ENCODE measurements around the gene NCAN. TPM values are rescaled to one million over a fixed set of nuclear protein-coding genes. Genes with fewer than 3 reads are reported as not detected.

Gene NCAN
- polyA plus RNA-seq, 1 donor (not counting 4 experiments of a cell fraction or from before 2014, with no cell fraction given) = not detected

DNA sequence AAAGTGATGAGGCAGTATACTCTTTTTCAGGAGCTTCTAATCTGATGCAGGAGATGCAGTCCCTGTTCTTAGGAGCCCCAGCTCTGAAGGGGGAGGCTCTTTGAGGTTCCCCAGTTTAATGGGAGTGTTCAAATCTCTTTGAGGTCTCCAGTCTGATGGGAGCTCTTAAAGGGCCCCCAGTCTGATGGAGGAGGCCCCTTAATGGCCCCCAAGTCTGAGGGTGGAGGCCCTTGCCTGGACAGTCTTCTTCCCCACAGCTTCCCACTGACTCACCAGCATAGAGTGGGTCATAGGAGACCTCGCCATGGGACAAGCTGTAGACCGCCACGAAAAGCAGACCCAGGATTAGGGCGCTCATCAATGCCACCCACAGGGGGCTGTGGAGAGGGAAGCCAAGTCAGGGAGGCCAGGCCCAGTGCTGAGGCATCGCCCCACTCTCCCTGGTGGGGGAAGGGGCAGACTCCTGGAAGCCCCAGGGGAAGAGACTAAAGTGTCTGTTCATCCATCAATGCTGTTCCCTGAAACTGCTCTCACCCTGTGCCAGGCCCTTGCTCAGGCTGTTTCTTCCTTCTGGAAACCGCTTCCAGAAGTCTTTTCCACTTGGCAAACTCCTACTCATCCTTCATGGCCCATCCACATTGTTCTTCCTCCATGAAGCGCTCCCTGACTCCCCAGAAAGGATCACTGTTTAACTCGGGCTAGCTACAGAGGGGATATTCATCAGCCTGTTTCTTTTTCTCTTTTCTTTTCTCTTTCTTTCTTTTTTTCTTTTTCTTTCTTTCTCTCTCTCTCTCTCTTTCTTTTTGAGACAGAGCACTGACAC is 59.2 kb downstream of the NCAN start:
- dilution Hi-C loops (cut with MboI; ENCODE audit: extremely low pct_ligation_motif_present, low sequenced_read_pairs) = no loop called here
- no peaks in the 10 kb centered on the region for H3K36me3 ChIP-seq (ENCODE audit: control insufficient read depth in 2 of 2, extremely low read depth in 1 of 2, insufficient read depth in 2 of 2, low read length in 2 of 2)
- H3K79me2 ChIP-seq (ENCODE audit: control insufficient read depth, insufficient read depth, low read length) = no peaks in the 10 kb centered on the region
- H3K9ac ChIP-seq (ENCODE audit: control insufficient read depth, extremely low read depth, insufficient read depth, low read length) = no peak overlapping the region
- no peaks in the 10 kb centered on the region for H3K9me3 ChIP-seq (ENCODE audit: control insufficient read depth, low read depth, low read length)
- no peak for FAIRE-seq
- no peak for TF ChIP-seq EZH2 (IDR thresholded peaks at IDR 0.05; ENCODE audit: low read length)
- TF ChIP-seq, protein P1, sequence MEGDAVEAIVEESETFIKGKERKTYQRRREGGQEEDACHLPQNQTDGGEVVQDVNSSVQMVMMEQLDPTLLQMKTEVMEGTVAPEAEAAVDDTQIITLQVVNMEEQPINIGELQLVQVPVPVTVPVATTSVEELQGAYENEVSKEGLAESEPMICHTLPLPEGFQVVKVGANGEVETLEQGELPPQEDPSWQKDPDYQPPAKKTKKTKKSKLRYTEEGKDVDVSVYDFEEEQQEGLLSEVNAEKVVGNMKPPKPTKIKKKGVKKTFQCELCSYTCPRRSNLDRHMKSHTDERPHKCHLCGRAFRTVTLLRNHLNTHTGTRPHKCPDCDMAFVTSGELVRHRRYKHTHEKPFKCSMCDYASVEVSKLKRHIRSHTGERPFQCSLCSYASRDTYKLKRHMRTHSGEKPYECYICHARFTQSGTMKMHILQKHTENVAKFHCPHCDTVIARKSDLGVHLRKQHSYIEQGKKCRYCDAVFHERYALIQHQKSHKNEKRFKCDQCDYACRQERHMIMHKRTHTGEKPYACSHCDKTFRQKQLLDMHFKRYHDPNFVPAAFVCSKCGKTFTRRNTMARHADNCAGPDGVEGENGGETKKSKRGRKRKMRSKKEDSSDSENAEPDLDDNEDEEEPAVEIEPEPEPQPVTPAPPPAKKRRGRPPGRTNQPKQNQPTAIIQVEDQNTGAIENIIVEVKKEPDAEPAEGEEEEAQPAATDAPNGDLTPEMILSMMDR (optimal IDR thresholded peaks at IDR 0.05 in 1 of 3, IDR thresholded peaks at IDR 0.05 in 1 of 3, conservative IDR thresholded peaks at IDR 0.05 in 1 of 3; ENCODE audit: extremely low read depth in 1 of 3, insufficient read depth in 2 of 3, low read length in 3 of 3) = no peak
- DNase-seq (ENCODE audit: low read depth, low spot score) = no peak
- no peak overlapping the region for H2AFZ ChIP-seq (ENCODE audit: control insufficient read depth, low read length)
- no peaks in the 10 kb centered on the region for H4K20me1 ChIP-seq (ENCODE audit: control insufficient read depth, extremely low read depth, insufficient read depth, low read length)
- no peak overlapping the region for H3K4me3 ChIP-seq (ENCODE audit: control insufficient read depth in 2 of 3, extremely low read depth in 1 of 3, insufficient read depth in 2 of 3, low read depth in 1 of 3, low read length in 3 of 3)
- H3K27ac ChIP-seq (ENCODE audit: control insufficient read depth, insufficient read depth, low read length) = no peak overlapping the region
- H3K27me3 ChIP-seq (ENCODE audit: control insufficient read depth, extremely low read depth, insufficient read depth, low read length) = peaks cover 16% of the 10 kb centered on the region
- no peaks in the 10 kb centered on the region for H3K4me1 ChIP-seq (ENCODE audit: control insufficient read depth, extremely low read depth, insufficient read depth, low read length)
- no peaks in the 10 kb centered on the region for H3K9me1 ChIP-seq (ENCODE audit: control insufficient read depth, extremely low read depth, insufficient read depth, low read length)
- H3K4me2 ChIP-seq (ENCODE audit: control insufficient read depth, extremely low read depth, insufficient read depth, low read depth, low read length) = no peak overlapping the region

DNA sequence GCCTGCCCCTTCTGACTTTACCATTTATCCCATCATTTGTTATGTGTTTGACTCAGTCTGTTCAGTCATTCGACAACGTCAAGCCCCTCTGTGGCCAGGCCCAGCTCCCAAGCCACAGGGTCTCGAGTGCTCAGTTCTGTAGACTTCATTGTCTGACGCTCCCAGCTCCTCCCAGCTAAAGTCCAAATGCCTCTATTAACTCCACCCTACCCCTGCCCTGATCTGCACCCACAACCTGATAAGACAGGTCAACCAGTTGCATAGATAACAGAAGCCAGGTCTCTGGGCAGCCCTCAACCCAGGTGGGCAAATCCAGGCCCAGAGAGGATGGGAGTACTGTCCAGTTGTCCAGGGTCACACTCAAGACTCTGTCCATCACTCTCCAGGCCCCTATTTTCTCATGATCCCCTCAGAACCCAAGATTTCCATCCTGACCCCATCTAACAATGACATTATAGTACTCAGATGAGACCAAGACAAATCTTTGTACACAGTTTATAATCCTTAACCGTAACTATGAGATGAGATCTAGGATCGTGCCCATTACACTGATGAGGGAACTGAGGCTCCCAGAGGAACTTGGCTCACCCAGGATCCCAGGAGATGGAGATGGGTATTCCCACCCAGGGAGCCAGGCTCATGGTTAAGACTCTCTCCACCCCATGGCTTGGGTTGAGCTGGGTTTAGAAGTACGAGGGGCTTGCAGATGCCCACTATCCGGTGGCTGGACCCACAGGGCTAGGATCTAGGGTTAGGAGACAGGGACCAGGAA is 60.3 kb downstream of the NCAN start:
- Histone ChIP-seq H3K9me1 (ENCODE audit: control insufficient read depth, extremely low read depth, insufficient read depth, low read length) (no peaks in the 10 kb centered on the region), H3K9me3 (ENCODE audit: control insufficient read depth, low read depth, low read length) (no peaks in the 10 kb centered on the region), H3K4me2 (ENCODE audit: control insufficient read depth, extremely low read depth, insufficient read depth, low read depth, low read length) (no peak overlapping the region), H3K79me2 (ENCODE audit: control insufficient read depth, insufficient read depth, low read length) (no peaks in the 10 kb centered on the region), H3K27ac (ENCODE audit: control insufficient read depth, insufficient read depth, low read length) (no peak overlapping the region), H3K36me3 (ENCODE audit: control insufficient read depth in 2 of 2, extremely low read depth in 1 of 2, insufficient read depth in 2 of 2, low read length in 2 of 2) (peaks cover 3 to 4% of the 10 kb centered on the region in 2 experiments), H3K27me3 (ENCODE audit: control insufficient read depth, extremely low read depth, insufficient read depth, low read length) (peaks cover 16% of the 10 kb centered on the region), H3K9ac (ENCODE audit: control insufficient read depth, extremely low read depth, insufficient read depth, low read length) (no peak overlapping the region), H3K4me1 (ENCODE audit: control insufficient read depth, extremely low read depth, insufficient read depth, low read length) (no peaks in the 10 kb centered on the region), H4K20me1 (ENCODE audit: control insufficient read depth, extremely low read depth, insufficient read depth, low read length) (peaks cover 3% of the 10 kb centered on the region), H2AFZ (ENCODE audit: control insufficient read depth, low read length) (no peak overlapping the region), H3K4me3 (ENCODE audit: control insufficient read depth in 2 of 3, extremely low read depth in 1 of 3, insufficient read depth in 2 of 3, low read depth in 1 of 3, low read length in 3 of 3) (no peak overlapping the region)
- no peak for TF ChIP-seq EZH2 (IDR thresholded peaks at IDR 0.05; ENCODE audit: low read length)
- no peak for DNase-seq (ENCODE audit: low read depth, low spot score)
- dilution Hi-C loops (cut with MboI; ENCODE audit: extremely low pct_ligation_motif_present, low sequenced_read_pairs) = no loop called here
- FAIRE-seq = no peak

All from keratinocyte (primary cell).